HepG2 (cell line): Measurements from ENCODE around the gene FAM118A. TPM values are rescaled to one million over a fixed set of nuclear protein-coding genes. Genes with fewer than 3 reads are reported as not detected.

Experiments
- ATM ChIP-seq: fragments of 450-650 bp; IDR thresholded peaks from 2 replicates; pipeline ENCODE4 v1.7.1; 2017; ENCODE audit warnings: mild to moderate bottlenecking, borderline replicate concordance
- CERS6 ChIP-seq: sonication (generic); formaldehyde crosslinking; IDR thresholded peaks from 2 replicates; pipeline ENCODE4 v1.5.0; 2020; ENCODE audit warnings: missing genetic modification reagents
- GATA4 ChIP-seq: sonication (generic); IDR thresholded peaks from 2 replicates; pipeline ENCODE4 v1.6.1; 2016; ENCODE audit warnings: antibody characterized with exemption, low read depth, borderline replicate concordance
- HNF1B ChIP-seq: sonication (generic); formaldehyde crosslinking; IDR thresholded peaks from 2 replicates; pipeline ENCODE4 v1.5.1; 2020; ENCODE audit warnings: mild to moderate bottlenecking, moderate library complexity, missing genetic modification reagents
- ISL2 ChIP-seq: sonication (generic); formaldehyde crosslinking; IDR thresholded peaks from 2 replicates; pipeline ENCODE4 v1.5.0; 2020; ENCODE audit warnings: missing genetic modification reagents
- KLF15 ChIP-seq: sonication (generic); formaldehyde crosslinking; IDR thresholded peaks from 2 replicates; pipeline ENCODE4 v1.8.1; 2023; ENCODE audit warnings: borderline replicate concordance, mild to moderate bottlenecking, inconsistent platforms, missing genetic modification reagents, mixed read lengths
- ONECUT2 ChIP-seq: sonication (generic); formaldehyde crosslinking; IDR thresholded peaks from 2 replicates; pipeline ENCODE4 v1.4.0; 2020; ENCODE audit warnings: missing genetic modification reagents
- PAWR ChIP-seq: sonication (generic); formaldehyde crosslinking; IDR thresholded peaks from 2 replicates; pipeline ENCODE4 v1.4.0; 2020; ENCODE audit warnings: missing genetic modification reagents, mild to moderate bottlenecking, borderline replicate concordance
- RFXAP ChIP-seq: sonication (generic); formaldehyde crosslinking; IDR thresholded peaks from 2 replicates; pipeline ENCODE4 v1.4.0; 2020; ENCODE audit warnings: missing genetic modification reagents, borderline replicate concordance
- ZBTB43 ChIP-seq: sonication (generic); formaldehyde crosslinking; conservative IDR thresholded peaks from 2 replicates; pipeline ENCODE4 v1.4.0; 2020; ENCODE audit warnings: missing genetic modification reagents
- ZMYM3 ChIP-seq: sonication (generic); formaldehyde crosslinking; IDR thresholded peaks from 2 replicates; pipeline ENCODE4 v1.5.1; 2020; ENCODE audit warnings: mild to moderate bottlenecking, missing genetic modification reagents
- ZNF280D ChIP-seq: sonication (generic); formaldehyde crosslinking; IDR thresholded peaks from 2 replicates; pipeline ENCODE4 v1.5.1; 2020; ENCODE audit warnings: mild to moderate bottlenecking, missing genetic modification reagents
- ZNF367 ChIP-seq: sonication (generic); formaldehyde crosslinking; IDR thresholded peaks from 2 replicates; pipeline ENCODE4 v1.4.0; 2020; ENCODE audit warnings: missing genetic modification reagents, borderline replicate concordance
- ZNF710 ChIP-seq: sonication (generic); formaldehyde crosslinking; IDR thresholded peaks from 2 replicates; pipeline ENCODE4 v1.5.0; 2020; ENCODE audit warnings: mild to moderate bottlenecking, missing genetic modification reagents, borderline replicate concordance
- ZUFSP ChIP-seq: sonication (generic); formaldehyde crosslinking; IDR thresholded peaks from 2 replicates; pipeline ENCODE4 v1.9.0; 2021; ENCODE audit warnings: missing genetic modification reagents, mild to moderate bottlenecking, borderline replicate concordance
- ZZZ3 ChIP-seq: sonication (generic); formaldehyde crosslinking; IDR thresholded peaks from 2 replicates; pipeline ENCODE4 v1.4.0; 2020; ENCODE audit warnings: missing genetic modification reagents, mild to moderate bottlenecking, borderline replicate concordance
- polyA plus RNA-seq, 8 experiments: library from polyadenylated mRNA; depleted of rRNA in 3 of 8; stranded (reverse) in 7 of 8; unstranded in 1 of 8; fragments of >200 nt; fragmentation: Illumina TruSeq in 4 of 8; extraction: Trizol in 4 of 8; gene quantifications; 2 replicates each; pipeline versions ENCODE4 v1.2.1 to v1.2.3, GENCODE V29; 2011 to 2016; ENCODE audit warnings: low read depth in 4 of 8, missing spikeins in 1 of 8, mixed read lengths in 1 of 8; ENCODE audit not compliant: insufficient read depth in 1 of 8
- total RNA-seq, 5 experiments: library from RNA; depleted of rRNA; stranded (reverse); fragments of >200 nt; fragmentation: Illumina TruSeq; extraction: Trizol; gene quantifications; 2 replicates each; pipeline ENCODE4 v1.2.3, GENCODE V29; 2016; ENCODE audit warnings: low read depth in 1 of 5

The FAM118A gene
- total and polyA plus RNA-seq, 2 of the 13 experiments (the other 11 are each of a cell fraction or from before 2014, with no cell fraction given), result 36.7 to 48.2 TPM

GRCh38 chr22:45286854-45287551 is 22.7 kb upstream of the FAM118A start (continued):
- TF ChIP-seq ONECUT2 (no peak), GATA4 (peak; percentile 55; the same call in 1 of the 2 replicates), PAWR (CRISPR knock-in tag) (no peak), CERS6 (CRISPR knock-in tag) (no peak), ZMYM3 (CRISPR knock-in tag) (peak; percentile 40), KLF15 (CRISPR knock-in tag) (no peak), ZUFSP (CRISPR knock-in tag) (no peak), ISL2 (no peak), HNF1B (CRISPR knock-in tag) (no peak), ZBTB43 (no peak), ZNF280D (CRISPR knock-in tag) (no peak), RFXAP (CRISPR knock-in tag) (no peak), ZNF710 (CRISPR knock-in tag) (no peak; the same call in 1 of the 2 replicates), ZZZ3 (CRISPR knock-in tag) (no peak), ATM (no peak), ZNF367 (CRISPR knock-in tag) (no peak)
